GM10248 (cell line): ENCODE data around the gene CD83.

Source experiments
- CTCF ChIA-PET: fragments of 300-600 bp; sonication (Branson Sonifier 250); formaldehyde crosslinking; extraction: SDS; loops from one replicate; lab custom pipeline; 2021; ENCODE audit warnings: antibody characterized with exemption; lab: Yijun Ruan, JAX
- POLR2A ChIA-PET: fragments of 350-650 bp; sonication (Branson Sonifier 250); formaldehyde crosslinking; extraction: SDS; loops from one replicate; lab custom pipeline; 2020; ENCODE audit warnings: antibody characterized with exemption; lab: Yijun Ruan, JAX
- DNase-seq: peaks from one replicate; pipeline ENCODE4 v3.0.0; 2012; ENCODE audit errors: extremely low spot score
- TF ChIP-seq, protein P1 (sequence below): IDR thresholded peaks from 2 replicates; pipeline ENCODE4 v1.5.1; 2012; ENCODE audit warnings: mild to moderate bottlenecking, low read depth; ENCODE audit errors: extremely low read depth, missing control alignments, control extremely low read depth

CD83 gene

DNA sequence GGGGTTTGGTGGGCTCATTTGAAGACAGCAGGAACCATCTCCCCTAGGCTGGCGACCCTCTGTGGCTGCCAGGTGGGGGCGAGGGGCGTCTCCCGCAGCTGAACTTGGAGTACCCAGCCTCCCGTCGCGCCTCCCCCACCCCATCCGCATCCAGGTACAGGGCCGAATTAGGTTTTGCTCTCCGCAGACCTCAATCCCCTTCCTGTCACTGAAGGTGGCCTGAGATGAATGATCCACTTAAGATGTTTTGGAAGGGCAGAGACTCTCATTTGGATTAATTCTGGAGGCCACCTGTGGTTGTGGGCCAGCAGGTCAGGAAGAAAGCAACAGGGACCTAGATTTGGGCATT lies 493 bp downstream of the CD83 start:
- CTCF ChIA-PET = interaction anchor here (0.8 kb wide), 1 partner anchor 8 kb away, joined by 3 read pairs; no protein-coding TSS in a partner anchor

DNA sequence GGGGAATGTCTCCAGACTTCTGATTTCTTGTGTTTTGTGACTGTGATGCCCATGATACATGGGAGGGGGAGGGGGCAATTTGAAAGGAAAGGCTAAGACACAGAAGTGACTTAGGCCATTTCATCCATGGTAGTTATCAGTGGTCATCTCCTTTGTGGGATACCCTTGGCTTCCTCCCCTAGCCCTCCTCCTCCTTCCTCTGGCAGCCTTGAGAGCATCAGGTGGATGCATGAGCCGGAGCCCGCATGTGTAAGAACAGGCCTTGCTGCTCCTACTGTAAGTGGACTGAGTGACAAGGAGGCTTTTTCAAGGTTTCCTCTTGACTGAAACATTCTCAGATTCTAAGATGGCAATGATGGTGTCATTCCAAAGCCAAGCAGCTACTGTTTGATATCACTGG lies 874 bp downstream of the CD83 start:
- TF ChIP-seq, protein P1, sequence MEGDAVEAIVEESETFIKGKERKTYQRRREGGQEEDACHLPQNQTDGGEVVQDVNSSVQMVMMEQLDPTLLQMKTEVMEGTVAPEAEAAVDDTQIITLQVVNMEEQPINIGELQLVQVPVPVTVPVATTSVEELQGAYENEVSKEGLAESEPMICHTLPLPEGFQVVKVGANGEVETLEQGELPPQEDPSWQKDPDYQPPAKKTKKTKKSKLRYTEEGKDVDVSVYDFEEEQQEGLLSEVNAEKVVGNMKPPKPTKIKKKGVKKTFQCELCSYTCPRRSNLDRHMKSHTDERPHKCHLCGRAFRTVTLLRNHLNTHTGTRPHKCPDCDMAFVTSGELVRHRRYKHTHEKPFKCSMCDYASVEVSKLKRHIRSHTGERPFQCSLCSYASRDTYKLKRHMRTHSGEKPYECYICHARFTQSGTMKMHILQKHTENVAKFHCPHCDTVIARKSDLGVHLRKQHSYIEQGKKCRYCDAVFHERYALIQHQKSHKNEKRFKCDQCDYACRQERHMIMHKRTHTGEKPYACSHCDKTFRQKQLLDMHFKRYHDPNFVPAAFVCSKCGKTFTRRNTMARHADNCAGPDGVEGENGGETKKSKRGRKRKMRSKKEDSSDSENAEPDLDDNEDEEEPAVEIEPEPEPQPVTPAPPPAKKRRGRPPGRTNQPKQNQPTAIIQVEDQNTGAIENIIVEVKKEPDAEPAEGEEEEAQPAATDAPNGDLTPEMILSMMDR = no peak
- no peak for DNase-seq
- ChIA-PET POLR2A (interaction anchor here (1.1 to 3.3 kb wide), 2 partner anchors 9 to 17 kb away, joined by 3 to 27 read pairs; no protein-coding TSS in a partner anchor), CTCF (interaction anchor here (0.8 to 1.4 kb wide), 2 partner anchors 8 to 17 kb away, joined by 3 read pairs; no protein-coding TSS in a partner anchor)

More for the DNA sequence above, 493 bp downstream of the CD83 start:
- TF ChIP-seq, protein P1 = no peak
- POLR2A ChIA-PET = interaction anchor here (0.8 to 3.3 kb wide), 8 partner anchors 8 to 32 kb away, joined by 3 to 27 read pairs (median 3); no protein-coding TSS in a partner anchor
- DNase-seq = no peak

DNA sequence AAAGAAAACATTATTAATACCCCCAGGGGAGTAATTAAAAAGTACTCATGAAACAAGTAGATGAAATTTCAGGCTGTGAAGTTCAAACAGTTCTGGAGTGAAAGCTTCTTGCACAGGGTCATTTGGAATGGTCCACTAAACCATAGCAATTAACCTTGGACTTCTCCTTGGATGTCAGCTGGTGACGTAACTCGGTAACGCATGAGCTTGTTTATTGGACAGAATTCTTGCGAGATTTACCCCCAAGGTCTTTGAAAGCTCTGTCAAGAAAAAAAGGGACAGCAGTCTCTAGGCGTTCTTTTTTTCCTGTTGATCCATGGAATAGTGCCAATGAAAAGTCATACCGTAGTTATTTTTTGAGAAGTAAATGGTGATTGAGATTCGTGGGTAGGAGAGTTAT lies 2.2 kb downstream of the CD83 start:
- POLR2A ChIA-PET = interaction anchor here (1.0 to 3.3 kb wide), 3 partner anchors 9 to 45 kb away, joined by 3 to 27 read pairs (median 3); no protein-coding TSS in a partner anchor
- no peak for DNase-seq
- CTCF ChIA-PET = interaction anchor here (0.6 to 2.5 kb wide), 8 partner anchors 9 to 73 kb away, joined by 3 to 17 read pairs (median 4); no protein-coding TSS in a partner anchor
- TF ChIP-seq, protein P1 = no peak

DNA sequence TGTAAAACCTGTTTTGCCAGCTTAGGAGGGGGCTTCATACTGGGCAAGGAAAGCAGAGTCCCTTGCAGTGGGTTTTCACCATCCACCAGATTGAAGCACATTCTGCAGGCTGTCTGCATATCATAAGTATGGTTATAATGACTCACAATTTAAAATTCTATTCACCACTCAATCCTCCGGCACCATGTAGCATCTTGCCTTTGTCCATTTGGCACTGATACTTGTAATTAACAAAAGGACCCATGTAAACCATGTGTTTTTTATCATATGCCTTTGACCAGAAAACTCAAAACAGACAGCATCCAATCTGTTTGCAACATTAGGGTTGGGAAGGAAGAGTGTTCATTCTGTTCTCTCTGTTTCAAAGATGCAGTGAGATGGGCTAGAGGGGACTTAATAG lies 3.0 kb downstream of the CD83 start:
- ChIA-PET CTCF (interaction anchor here (1.1 to 2.5 kb wide), 4 partner anchors 9 to 24 kb away, joined by 4 to 17 read pairs (median 8); no protein-coding TSS in a partner anchor), POLR2A (interaction anchor here (2.2 to 3.3 kb wide), 2 partner anchors 11 kb away, joined by 11 to 27 read pairs; no protein-coding TSS in a partner anchor)
- TF ChIP-seq, protein P1 = no peak
- DNase-seq = no peak

DNA sequence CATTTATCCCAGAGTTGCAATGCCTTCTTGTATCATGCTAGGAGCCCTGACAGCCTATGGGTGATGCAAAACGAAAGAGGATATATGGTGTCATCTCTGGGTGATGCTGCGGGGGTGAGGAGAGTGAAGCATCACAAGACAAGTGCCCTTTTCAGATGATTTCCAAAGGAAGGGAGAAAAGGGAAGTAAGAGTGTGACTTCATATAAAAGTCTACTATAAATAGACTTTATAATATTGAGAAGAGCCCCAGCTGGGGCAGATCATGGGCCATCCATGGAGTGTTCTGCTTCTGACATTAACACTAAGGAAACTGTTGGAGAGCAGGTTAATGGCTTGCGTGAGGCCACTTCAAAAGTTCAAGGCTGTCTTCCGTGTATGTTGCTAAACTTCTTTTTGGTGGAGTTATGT lies 4.4 kb downstream of the CD83 start:
- ChIA-PET POLR2A (interaction anchor here (0.5 to 2.2 kb wide), 3 partner anchors 12 to 1442 kb away, joined by 3 to 11 read pairs (median 4); no protein-coding TSS in a partner anchor), CTCF (interaction anchor here (1.4 to 4.0 kb wide), 2 partner anchors 22 to 55 kb away, joined by 6 to 13 read pairs; no protein-coding TSS in a partner anchor)
- peak; percentile 73 for DNase-seq
- TF ChIP-seq, protein P1 = no peak

DNA sequence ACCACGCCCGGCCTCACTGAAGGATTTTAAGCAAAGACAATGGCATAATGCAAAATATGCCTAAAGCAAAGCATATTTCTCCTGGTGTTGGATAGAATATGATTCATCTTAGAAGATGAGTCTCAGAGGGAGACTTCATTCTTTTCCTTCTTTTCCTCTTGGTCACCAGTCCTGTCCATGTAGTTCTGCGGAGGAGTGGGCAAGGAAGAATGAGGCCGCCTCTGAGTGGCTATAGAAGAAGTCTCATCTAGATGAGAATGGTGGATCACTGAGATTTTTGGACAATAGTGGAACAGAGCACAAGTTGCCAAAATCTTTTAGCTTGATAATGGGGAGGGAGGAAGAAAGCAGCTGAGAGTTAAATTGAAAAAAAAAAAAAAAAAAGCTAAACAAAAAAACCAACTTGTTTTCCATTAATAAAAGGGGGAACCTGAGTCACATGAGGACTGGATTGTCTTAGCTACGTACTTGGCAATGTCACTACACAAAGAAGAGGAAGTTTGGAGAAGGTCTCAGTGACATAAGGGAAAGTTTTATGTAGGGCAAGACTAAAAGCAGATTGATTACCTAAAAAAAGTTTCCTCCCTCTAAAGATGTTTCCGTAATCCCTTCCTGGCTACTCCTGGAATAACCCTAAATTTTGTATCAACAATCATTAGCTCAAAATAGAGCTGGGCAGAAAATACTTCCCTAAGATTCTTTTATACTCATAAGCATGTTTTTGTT lies 6.0 kb downstream of the CD83 start:
- no peak for DNase-seq
- CTCF ChIA-PET = interaction anchor here (0.7 to 4.0 kb wide), 6 partner anchors 14 to 79 kb away, joined by 3 to 13 read pairs (median 3); no protein-coding TSS in a partner anchor
- POLR2A ChIA-PET = interaction anchor here (0.9 to 1.5 kb wide), 4 partner anchors 13 to 44 kb away, joined by 3 to 6 read pairs (median 4); no protein-coding TSS in a partner anchor
- TF ChIP-seq, protein P1 = no peak
